NCI-H2196 treated with DMSO at 0.1 percent for 48 hours (cell line): ENCODE results near the gene PRICKLE1.

Experiments
- DNase-seq: peaks from one replicate; lab custom pipeline; 2025; ENCODE audit not compliant: unreplicated experiment; lab: John Stamatoyannopoulos, UW

The PRICKLE1 gene

DNA sequence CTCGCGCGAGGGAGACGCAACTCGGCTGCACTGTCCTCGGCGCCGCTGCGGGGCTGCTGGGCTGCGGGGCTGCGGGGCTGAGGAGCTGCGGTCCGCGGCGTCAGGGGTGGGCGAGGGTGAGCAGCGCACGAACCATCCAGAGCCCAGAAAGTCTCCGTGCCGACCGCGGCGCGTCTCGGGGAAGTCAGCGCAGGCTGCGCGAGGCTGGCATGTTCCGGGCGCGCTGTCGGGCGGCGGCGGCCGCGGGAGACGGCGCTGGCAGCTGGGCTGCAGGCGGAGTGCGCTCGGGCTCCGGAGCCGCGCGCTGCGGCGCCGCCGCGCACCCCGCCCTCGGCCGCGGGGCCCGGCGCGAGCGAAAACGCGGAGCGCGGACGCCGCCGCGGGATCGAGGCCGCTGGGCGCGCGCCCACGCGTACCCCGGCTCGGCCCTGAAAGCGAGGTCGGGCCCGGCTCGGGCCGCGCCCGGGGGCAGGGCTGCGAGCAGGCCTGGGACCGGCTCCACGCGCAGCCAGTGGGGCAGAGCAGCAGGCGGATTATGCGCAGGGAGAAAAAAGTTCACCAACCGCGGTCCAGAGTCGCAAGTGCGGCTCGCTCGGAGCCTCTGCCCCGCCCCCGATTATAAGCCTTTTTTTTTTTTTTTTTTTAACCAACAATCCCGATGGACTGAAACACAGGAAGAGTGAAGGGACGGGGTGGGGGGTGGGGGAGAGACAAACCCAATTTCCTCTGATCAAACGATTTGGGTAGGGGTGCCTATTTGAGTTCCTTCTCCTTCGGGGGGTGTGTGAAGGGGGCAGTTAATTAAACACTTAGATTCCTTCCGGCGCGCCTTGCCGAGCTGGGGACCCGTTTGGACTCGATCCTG, at the start of gene PRICKLE1:
TSS of gene PRICKLE1 (minus strand) at position 282 of the 865 bp plus-strand sequence. CDS start 117,230 bp downstream, outside the sequence.
- no peak for DNase-seq

GRCh38 chr12:42638697-42639096, 49.2 kb upstream of the PRICKLE1 start:
- no peak for DNase-seq

GRCh38 chr12:42638011-42638410, 48.5 kb upstream of the PRICKLE1 start:
- no peak for DNase-seq

DNA sequence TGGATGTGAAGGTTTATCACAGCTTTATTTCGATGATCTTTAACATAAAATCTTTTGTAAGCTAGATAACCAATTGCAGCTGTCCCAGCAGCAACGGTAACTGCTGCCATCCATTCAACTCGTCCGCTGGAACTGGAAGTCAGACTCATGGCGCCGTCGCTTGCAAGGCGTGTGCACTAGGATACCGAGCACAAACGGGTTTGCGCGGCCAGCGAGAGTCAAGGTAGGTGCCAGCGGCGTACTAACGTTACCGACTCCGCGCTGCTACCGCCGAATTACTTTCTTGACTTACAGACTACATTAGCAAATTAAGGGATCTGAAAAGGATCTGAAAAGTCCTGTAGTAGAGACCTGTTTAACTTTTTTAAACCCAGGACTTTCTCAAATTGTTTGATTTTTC, 47.4 kb upstream of the PRICKLE1 start:
- DNase-seq: no peak

DNA sequence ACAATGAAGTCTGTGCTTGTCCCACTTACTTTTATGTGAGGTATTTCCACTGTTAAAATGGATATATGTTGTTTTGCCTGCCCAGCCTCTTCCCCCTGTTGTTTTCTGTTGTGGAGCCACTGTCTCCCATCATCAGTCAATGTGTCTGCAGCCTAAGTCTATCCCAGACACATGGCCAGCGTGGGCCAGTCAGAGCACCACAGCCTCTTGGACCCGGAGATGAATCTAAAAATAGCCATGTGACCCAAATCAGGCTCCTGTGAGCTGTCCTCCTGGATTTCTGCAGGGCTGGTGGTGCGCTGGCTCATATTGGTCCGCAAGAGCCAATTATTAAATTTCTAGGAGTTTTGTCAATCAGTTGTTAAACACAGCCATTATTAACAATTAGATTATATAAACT, 44.0 kb upstream of the PRICKLE1 start:
- DNase-seq: no peak

DNA sequence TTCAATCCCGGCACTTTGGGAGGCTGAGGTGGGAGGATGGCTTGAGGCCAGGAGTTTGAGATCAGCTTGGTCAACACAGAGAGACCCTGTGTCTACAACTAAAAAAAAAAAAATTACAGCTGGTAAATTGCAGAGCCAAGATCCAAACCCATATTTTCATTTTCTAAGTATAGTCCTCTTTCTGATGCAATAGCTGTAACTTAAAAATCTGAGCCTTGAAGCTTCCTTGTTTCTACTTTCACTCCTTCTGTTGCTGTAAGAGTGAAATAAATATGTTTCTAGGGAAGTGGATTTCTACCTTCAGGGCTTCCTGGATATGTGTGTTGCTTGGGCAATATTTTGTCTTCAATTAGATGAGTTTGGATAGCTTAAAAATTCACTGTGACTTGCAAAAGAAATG, 42.0 kb upstream of the PRICKLE1 start:
- no peak for DNase-seq

DNA sequence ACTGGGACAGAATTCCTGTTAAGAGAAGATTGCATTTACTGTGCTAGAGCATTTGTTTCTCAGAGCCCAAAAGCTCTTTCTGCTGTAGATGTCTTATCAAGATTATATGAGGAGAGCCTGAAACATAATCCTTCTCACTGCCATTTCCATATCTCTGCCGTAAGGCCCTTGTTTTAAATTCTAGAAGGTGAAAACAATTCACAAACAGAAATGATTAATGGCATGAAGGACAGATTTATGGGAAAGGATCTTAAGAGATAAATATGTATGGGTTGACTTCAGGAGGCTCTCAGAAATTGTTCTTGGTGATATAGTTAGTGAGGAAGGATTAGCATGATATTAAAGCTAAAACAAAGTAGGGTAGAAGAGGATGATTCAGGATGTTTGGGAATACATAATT, 40.8 kb upstream of the PRICKLE1 start:
- DNase-seq: no peak

DNA sequence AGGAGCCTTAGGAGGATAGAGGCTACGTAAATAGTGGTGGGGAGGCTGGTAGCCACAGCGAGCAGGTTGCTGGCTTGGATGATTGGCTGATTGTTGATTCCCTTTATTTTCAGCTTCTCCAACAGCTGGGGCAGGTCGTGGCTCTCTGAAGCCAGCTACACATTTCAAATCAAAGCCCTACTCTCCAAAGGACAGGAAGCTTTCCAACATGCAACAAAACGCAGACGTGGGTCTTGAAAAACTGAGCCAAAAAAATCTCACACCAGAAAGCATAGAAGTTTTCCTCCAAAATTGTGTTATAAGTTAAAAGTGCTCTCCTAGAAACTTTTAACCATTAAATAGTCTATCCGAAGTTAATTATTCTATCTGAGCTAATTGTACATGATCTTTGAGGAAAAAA, 37.6 kb upstream of the PRICKLE1 start:
- no peak for DNase-seq

GRCh38 chr12:42625611-42626010, 36.1 kb upstream of the PRICKLE1 start:
- no peak for DNase-seq

- DNase-seq: no peak
These were observed 28.1 kb upstream of the PRICKLE1 start for GRCh38 chr12:42617622-42618021.

DNA sequence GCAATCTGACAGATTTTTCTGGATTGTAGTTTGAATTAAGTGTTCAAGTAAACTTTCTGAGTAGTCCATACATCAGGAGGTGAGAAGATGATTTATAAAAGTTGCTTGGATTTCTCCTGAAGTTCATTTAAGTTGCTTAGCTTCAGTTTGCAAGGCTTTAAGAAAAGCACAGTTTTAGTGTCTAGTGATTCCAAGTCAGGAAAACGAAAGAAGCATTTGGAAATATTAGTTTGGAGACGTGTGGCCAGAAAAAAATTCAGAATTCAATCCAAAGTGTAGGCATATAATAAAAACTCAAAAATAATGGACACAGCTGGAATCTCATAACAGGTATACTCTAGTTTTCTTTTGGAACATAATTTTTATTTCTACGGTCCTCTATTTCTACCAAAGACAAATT, 25.5 kb upstream of the PRICKLE1 start:
- DNase-seq: no peak

GRCh38 chr12:42612231-42612613, 22.7 kb upstream of the PRICKLE1 start:
- no peak for DNase-seq

GRCh38 chr12:42611571-42612230, 22.2 kb upstream of the PRICKLE1 start:
- DNase-seq: no peak

GRCh38 chr12:42609605-42610004, 20.1 kb upstream of the PRICKLE1 start:
- DNase-seq: no peak

DNA sequence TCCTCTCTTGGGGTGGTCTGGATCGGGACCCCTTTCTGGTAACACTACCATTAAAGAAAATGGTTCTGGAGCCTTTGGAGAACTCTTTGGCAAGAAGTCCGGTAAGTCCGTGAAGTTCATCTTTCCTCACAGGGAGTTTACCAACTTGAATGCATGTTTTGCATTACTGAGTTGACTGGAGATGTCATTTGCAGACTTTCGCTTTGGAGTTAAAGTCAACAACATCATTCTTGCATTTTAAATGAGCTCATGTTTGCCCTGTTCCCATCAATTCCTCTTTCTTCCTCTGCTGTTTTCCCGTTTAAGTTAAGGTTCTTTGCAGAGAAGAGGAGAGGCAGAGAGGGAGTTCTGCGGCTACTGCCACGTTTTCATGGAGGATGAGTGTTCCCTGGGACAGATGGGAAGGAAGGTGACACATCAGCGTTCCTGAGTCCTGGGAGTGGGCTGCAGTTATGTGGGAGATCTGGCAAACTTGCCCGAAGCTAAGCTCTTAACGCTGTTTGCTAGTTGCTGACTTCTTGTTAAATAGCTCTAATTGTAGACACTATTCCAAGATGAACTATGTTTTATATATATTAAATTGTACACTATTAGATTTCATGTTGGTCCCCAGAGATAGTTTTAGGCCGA, 18.8 kb upstream of the PRICKLE1 start:
- DNase-seq: no peak

DNA sequence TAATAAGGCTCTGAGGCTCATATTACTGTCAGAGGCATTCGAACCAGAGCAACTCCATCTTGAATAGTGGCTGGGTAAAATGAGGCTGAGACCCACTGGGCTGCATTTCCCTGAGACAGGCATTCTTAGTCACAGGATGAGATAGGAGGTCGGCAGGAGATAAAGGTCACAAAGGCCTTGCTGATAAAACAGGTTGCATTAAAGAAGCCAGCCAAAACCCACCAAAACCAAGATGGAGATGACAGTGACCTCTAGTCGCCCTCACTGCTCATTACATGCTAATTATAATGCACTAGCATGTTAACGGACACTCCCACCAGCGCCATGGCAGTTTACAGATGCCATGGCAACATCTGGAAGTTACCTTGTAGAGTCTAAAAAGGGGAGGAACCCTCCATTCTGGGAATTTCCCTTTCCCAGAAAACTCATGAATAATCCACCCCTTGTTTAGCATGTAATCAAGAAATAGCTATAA, 18.1 kb upstream of the PRICKLE1 start:
- no peak for DNase-seq

DNA sequence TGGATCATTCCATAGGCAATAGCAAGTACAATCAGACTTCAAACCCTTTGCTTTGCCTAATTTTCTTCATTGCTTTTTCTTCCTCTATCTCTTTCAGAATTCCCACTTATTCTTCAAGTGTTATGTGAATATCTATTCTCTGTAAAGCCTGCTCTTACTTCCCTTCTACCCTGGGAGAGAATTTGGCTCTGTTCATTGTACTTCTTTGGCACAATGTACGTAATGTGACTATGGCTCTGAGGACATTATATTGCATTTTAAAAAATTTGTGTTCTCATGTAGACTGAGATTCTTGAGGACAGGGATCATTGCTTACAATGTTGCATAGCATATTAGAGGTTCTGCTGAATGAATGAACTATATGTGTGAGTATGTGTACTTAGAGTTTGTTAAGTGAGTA, 16.9 kb upstream of the PRICKLE1 start:
- DNase-seq: no peak

DNA sequence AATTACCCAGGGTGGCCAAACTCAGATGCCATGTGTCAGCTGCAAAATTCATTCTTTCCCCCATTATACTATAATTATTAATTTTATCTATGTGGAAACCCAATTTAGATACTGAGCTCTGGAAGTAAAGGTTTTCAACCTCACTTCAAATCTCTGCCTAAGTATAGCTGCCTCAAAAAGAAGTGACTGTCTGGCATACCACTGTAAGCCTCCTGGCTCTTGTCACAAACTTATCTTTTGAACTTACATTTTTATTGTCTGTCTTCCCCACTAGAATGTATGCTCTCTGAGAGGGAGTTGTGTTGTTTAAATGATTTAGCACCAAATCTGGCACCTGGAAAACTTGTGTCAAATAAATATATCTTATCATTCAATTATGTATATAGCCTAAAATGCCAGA, 16.1 kb upstream of the PRICKLE1 start:
- no peak for DNase-seq

- no peak for DNase-seq
These were observed 13.9 kb upstream of the PRICKLE1 start for GRCh38 chr12:42603246-42603990.

DNA sequence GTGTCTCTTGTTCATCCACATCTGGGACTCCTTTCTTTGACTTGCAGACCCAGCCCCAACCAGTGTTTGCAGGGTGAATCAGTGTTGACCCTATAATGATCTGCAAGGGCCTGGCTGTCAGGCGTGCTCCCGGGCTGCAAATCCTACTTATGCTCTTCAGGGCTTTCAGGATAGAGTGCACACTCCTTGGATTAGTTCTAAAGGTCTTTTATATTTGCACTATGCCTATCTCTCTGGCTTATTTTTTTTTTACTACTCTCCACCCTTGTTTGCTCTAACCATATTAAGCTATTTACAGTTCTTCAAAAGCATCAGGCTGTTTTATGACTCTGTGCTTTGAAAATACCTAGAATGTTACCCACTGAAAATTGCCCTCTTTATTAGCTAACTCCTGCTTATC, 4.3 kb upstream of the PRICKLE1 start:
- DNase-seq: no peak

GRCh38 chr12:42590330-42590934, 886 bp upstream of the PRICKLE1 start:
- DNase-seq: no peak
